Cardiac fibroblast (primary cell): ENCODE results near the gene LMO2.

Experiments used
- DNase-seq, 2 donors: peaks; one replicate each; pipeline versions ENCODE4 v3.0.0 to v3.0.0-alpha.2; 2010; ENCODE audit warnings: low read depth in 2 of 2
- H3K4me3 ChIP-seq, 2 donors: replicated peaks in 1 of 2; 1 replicate in 1 of 2; 2 replicates in 1 of 2; pipeline ENCODE4 v1.5.1; 2011; ENCODE audit warnings: low read depth in 2 of 2, low read length in 2 of 2, mild to moderate bottlenecking in 2 of 2, moderate library complexity in 1 of 2
- TF ChIP-seq, protein P1 (sequence below): IDR thresholded peaks from one replicate; pipeline ENCODE4 v1.5.1; 2011; ENCODE audit warnings: low read depth, mild to moderate bottlenecking, low read length, inconsistent platforms

Gene LMO2

GRCh38 chr11:33889821-33890378, 2.0 kb downstream of the LMO2 start:
- TF ChIP-seq, protein P1, sequence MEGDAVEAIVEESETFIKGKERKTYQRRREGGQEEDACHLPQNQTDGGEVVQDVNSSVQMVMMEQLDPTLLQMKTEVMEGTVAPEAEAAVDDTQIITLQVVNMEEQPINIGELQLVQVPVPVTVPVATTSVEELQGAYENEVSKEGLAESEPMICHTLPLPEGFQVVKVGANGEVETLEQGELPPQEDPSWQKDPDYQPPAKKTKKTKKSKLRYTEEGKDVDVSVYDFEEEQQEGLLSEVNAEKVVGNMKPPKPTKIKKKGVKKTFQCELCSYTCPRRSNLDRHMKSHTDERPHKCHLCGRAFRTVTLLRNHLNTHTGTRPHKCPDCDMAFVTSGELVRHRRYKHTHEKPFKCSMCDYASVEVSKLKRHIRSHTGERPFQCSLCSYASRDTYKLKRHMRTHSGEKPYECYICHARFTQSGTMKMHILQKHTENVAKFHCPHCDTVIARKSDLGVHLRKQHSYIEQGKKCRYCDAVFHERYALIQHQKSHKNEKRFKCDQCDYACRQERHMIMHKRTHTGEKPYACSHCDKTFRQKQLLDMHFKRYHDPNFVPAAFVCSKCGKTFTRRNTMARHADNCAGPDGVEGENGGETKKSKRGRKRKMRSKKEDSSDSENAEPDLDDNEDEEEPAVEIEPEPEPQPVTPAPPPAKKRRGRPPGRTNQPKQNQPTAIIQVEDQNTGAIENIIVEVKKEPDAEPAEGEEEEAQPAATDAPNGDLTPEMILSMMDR, result no peak
- no peak overlapping the region for H3K4me3 ChIP-seq
- no peak for DNase-seq

- no peak overlapping the region for H3K4me3 ChIP-seq
- TF ChIP-seq, protein P1, result no peak
- DNase-seq, result no peak
Measured at GRCh38 chr11:33889296-33889695, 2.6 kb downstream of the LMO2 start.

- no peak overlapping the region for H3K4me3 ChIP-seq
- TF ChIP-seq, protein P1, result no peak
Measured at GRCh38 chr11:33887886-33888285, 4.0 kb downstream of the LMO2 start.

GRCh38 chr11:33885338-33886005, 6.4 kb downstream of the LMO2 start:
- TF ChIP-seq, protein P1, result no peak
- no peak overlapping the region for H3K4me3 ChIP-seq
- no peak for DNase-seq

More at GRCh38 chr11:33887886-33888285, 4.0 kb downstream of the LMO2 start:
- DNase-seq, result no peak

DNA sequence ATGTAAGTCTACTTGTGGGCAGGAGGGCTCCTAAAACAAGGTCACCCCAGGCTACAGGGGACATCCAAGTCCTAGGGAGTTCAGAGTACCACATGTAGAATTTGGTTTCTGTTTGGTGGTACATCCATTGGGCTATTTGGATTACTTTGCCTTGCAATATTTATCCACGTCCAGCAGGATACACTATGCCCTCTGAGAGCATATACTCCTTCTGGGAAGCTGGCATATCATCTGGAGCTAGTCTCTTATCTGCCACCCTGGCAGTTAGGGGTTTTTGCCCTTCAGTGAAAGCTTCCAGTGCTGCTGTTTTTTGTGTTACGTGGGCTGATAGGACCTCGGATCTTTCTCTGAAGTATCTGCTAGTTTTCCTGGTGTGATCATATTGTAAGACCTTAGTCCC, 7.3 kb downstream of the LMO2 start:
- H3K4me3 ChIP-seq, result no peak overlapping the region
- no peak for DNase-seq
- TF ChIP-seq, protein P1, result no peak

DNA sequence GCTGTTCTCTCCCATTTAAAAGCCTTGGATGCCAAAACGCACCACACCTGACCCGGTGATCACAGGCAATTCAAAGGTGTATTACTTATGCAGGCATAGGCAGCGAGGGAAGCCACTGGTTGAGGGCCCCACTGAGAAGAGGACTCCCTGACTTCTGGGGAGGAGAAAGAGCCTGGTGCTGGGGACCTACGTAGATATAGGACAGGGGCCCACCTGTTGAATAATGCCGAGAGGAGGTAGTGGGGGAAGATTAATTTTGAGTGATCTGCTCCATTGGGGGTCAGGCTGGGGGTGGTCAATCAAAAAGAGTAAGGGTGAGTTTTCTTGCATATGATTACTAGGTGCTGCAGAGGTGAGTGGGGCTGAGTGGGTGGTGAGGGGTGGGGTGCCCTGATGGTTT, 7.8 kb downstream of the LMO2 start:
- H3K4me3 ChIP-seq, result no peak overlapping the region
- TF ChIP-seq, protein P1, result no peak

More for the DNA sequence above, 7.8 kb downstream of the LMO2 start:
- DNase-seq, result no peak
